BJ (cell line): ENCODE data around the gene RNU6-9. TPM values are rescaled to one million over a fixed set of nuclear protein-coding genes. Genes with fewer than 3 reads are reported as not detected.

Experiments
- CTCF ChIA-PET: fragments of 350-600 bp; formaldehyde crosslinking; extraction: SDS; loops from one replicate; lab custom pipeline; 2021; ENCODE audit warnings: antibody characterized with exemption, inconsistent platforms; lab: Yijun Ruan, JAX
- POLR2A ChIA-PET: fragments of 300-600 bp; sonication (Branson Sonifier 250); formaldehyde crosslinking; extraction: SDS; loops from one replicate; lab custom pipeline; 2021; ENCODE audit warnings: antibody characterized with exemption; lab: Charles Lee
- DNase-seq: peaks from one replicate; pipeline ENCODE4 v3.0.0-alpha.2; 2011; ENCODE audit warnings: low read depth
- H3K27me3 ChIP-seq: 2 replicates; pipeline ENCODE4 v1.6.0; 2011; ENCODE audit warnings: low read length; ENCODE audit not compliant: control insufficient read depth, insufficient read depth
- H3K36me3 ChIP-seq: 2 replicates; pipeline ENCODE4 v1.5.1; 2011; ENCODE audit warnings: low read length; ENCODE audit not compliant: control insufficient read depth, insufficient read depth
- H3K4me3 ChIP-seq: 2 replicates; pipeline ENCODE4 v1.5.1; 2011; ENCODE audit warnings: low read depth, mild to moderate bottlenecking, control low read depth, low read length
- CTCF ChIP-seq: IDR thresholded peaks from 2 replicates; pipeline ENCODE4 v1.5.1; 2011; ENCODE audit warnings: low read depth, mild to moderate bottlenecking, control low read depth, inconsistent platforms, low read length, moderate library complexity; ENCODE audit not compliant: insufficient read depth
- polyA plus RNA-seq: library from polyadenylated mRNA; depleted of rRNA; stranded (reverse); fragments of >200 nt; gene quantifications from 2 replicates; pipeline ENCODE4 v1.2.3, GENCODE V29; 2011

The RNU6-9 gene
- polyA plus RNA-seq, 1 experiment = not detected

GRCh38 chr19:936175-936546, 42.9 kb downstream of the RNU6-9 start:
- CTCF ChIA-PET = interaction anchor here (1.5 to 1.7 kb wide), 3 partner anchors 9 to 46 kb away, joined by 3 to 4 read pairs (median 3); no protein-coding TSS in a partner anchor
- no peak for TF ChIP-seq CTCF
- POLR2A ChIA-PET = no interaction called here
- Histone ChIP-seq H3K27me3 (no peaks in the 10 kb centered on the region), H3K4me3 (no peak overlapping the region), H3K36me3 (peaks cover 26% of the 10 kb centered on the region)
- DNase-seq = no peak

GRCh38 chr19:937259-937694, 44.0 kb downstream of the RNU6-9 start:
- no peaks in the 10 kb centered on the region for H3K27me3 ChIP-seq
- ChIA-PET POLR2A (no interaction called here), CTCF (interaction anchor here (1.5 to 1.7 kb wide), 2 partner anchors 39 to 45 kb away, joined by 3 to 4 read pairs; no protein-coding TSS in a partner anchor)
- no peak overlapping the region for H3K4me3 ChIP-seq
- peaks cover 29% of the 10 kb centered on the region for H3K36me3 ChIP-seq
- DNase-seq = no peak
- no peak for TF ChIP-seq CTCF

GRCh38 chr19:938233-938923, 45.1 kb downstream of the RNU6-9 start:
- no peak for TF ChIP-seq CTCF
- Histone ChIP-seq H3K36me3 (peaks cover 31% of the 10 kb centered on the region), H3K27me3 (no peaks in the 10 kb centered on the region), H3K4me3 (no peak overlapping the region)
- no peak for DNase-seq
- CTCF ChIA-PET = no interaction called here
- POLR2A ChIA-PET = no interaction called here

- no peak for TF ChIP-seq CTCF
- H3K27me3 ChIP-seq = no peaks in the 10 kb centered on the region
- POLR2A ChIA-PET = no interaction called here
- CTCF ChIA-PET = no interaction called here
- H3K4me3 ChIP-seq = no peak overlapping the region
- H3K36me3 ChIP-seq = peaks cover 39% of the 10 kb centered on the region
- no peak for DNase-seq
These were observed 46.2 kb downstream of the RNU6-9 start for GRCh38 chr19:939439-939838.

- ChIA-PET POLR2A (no interaction called here), CTCF (no interaction called here)
- no peaks in the 10 kb centered on the region for H3K27me3 ChIP-seq
- no peak for DNase-seq
- no peak overlapping the region for H3K4me3 ChIP-seq
- TF ChIP-seq CTCF = no peak
- peaks cover 39% of the 10 kb centered on the region for H3K36me3 ChIP-seq
These were observed 46.6 kb downstream of the RNU6-9 start for GRCh38 chr19:939922-940321.
